Skin epidermis (tissue), 12 donors: ENCODE data around the gene GATA6.
"Not testable (repeated sequence)": the region's sequence is repeated elsewhere in the genome, so short reads cannot be mapped to it uniquely, and the experiment has no call there.

Experiments
- H3K27ac ChIP-seq, 21 experiments: fragments of 200-600 bp; sonication (generic) in 11 of 21; one replicate each; pipeline ENCODE4 v1.5.0; 2020; ENCODE audit warnings: mild to moderate bottlenecking in 3 of 21, inconsistent platforms in 2 of 21, moderate library complexity in 2 of 21
- H3K4me3 ChIP-seq, 7 experiments: fragments of 200-600 bp; sonication (generic) in 2 of 7; one replicate each; pipeline ENCODE4 v1.5.0; 2020; ENCODE audit warnings: inconsistent platforms in 2 of 7, mild to moderate bottlenecking in 2 of 7, moderate library complexity in 1 of 7

The GATA6 gene

GRCh38 chr18:22177327-22177871, 8.0 kb downstream of the GATA6 start:
- H3K27ac ChIP-seq = no peak overlapping the region
- no peak overlapping the region for H3K4me3 ChIP-seq

- Histone ChIP-seq H3K27ac (no peak overlapping the region), H3K4me3 (no peak overlapping the region)
Observed at GRCh38 chr18:22179174-22179573, 9.8 kb downstream of the GATA6 start.

GRCh38 chr18:22179631-22180030, 10.2 kb downstream of the GATA6 start:
- H3K27ac ChIP-seq = no peak overlapping the region
- no peak overlapping the region for H3K4me3 ChIP-seq

- no peak overlapping the region for H3K27ac ChIP-seq
- no peak overlapping the region for H3K4me3 ChIP-seq
Observed at GRCh38 chr18:22180722-22181121, 11.3 kb downstream of the GATA6 start.

- no peak overlapping the region for H3K27ac ChIP-seq
- H3K4me3 ChIP-seq = no peak overlapping the region
Observed at GRCh38 chr18:22182884-22183697, 13.7 kb downstream of the GATA6 start.

GRCh38 chr18:22183698-22184170, 14.3 kb downstream of the GATA6 start:
- Histone ChIP-seq H3K27ac (no peak overlapping the region), H3K4me3 (no peak overlapping the region)

GRCh38 chr18:22184573-22184972, 15.2 kb downstream of the GATA6 start:
- not testable (repeated sequence) for H3K27ac ChIP-seq, H3K4me3 ChIP-seq

GRCh38 chr18:22185273-22185672, 15.9 kb downstream of the GATA6 start:
- Histone ChIP-seq H3K4me3 (no peak overlapping the region), H3K27ac (no peak overlapping the region)

GRCh38 chr18:22185771-22186386, 16.5 kb downstream of the GATA6 start:
- Histone ChIP-seq H3K4me3 (no peak overlapping the region), H3K27ac (no peak overlapping the region)

- no peak overlapping the region for H3K27ac ChIP-seq
- H3K4me3 ChIP-seq = no peak overlapping the region
Observed at GRCh38 chr18:22186484-22186971, 17.1 kb downstream of the GATA6 start.

GRCh38 chr18:22188559-22189267, 19.3 kb downstream of the GATA6 start:
- H3K27ac ChIP-seq = no peak overlapping the region
- H3K4me3 ChIP-seq = no peak overlapping the region

GRCh38 chr18:22189449-22190166, 20.2 kb downstream of the GATA6 start:
- Histone ChIP-seq H3K27ac (no peak overlapping the region), H3K4me3 (no peak overlapping the region)

GRCh38 chr18:22191346-22191695, 21.9 kb downstream of the GATA6 start:
- Histone ChIP-seq H3K4me3 (no peak overlapping the region), H3K27ac (no peak overlapping the region)

- H3K27ac ChIP-seq = no peak overlapping the region
- no peak overlapping the region for H3K4me3 ChIP-seq
Observed at GRCh38 chr18:22191923-22192322, 22.5 kb downstream of the GATA6 start.

GRCh38 chr18:22193466-22193865, 24.1 kb downstream of the GATA6 start:
- H3K27ac ChIP-seq = no peak overlapping the region
- H3K4me3 ChIP-seq = no peak overlapping the region

GRCh38 chr18:22194151-22194598, 24.8 kb downstream of the GATA6 start:
- Histone ChIP-seq H3K4me3 (no peak overlapping the region), H3K27ac (no peak overlapping the region)

GRCh38 chr18:22195052-22195451, 25.7 kb downstream of the GATA6 start:
- H3K27ac ChIP-seq = no peak overlapping the region
- H3K4me3 ChIP-seq = no peak overlapping the region

- not testable (repeated sequence) for H3K4me3 ChIP-seq, H3K27ac ChIP-seq
Observed at GRCh38 chr18:22196943-22197342, 27.6 kb downstream of the GATA6 start.

GRCh38 chr18:22197668-22198067, 28.3 kb downstream of the GATA6 start:
- H3K27ac ChIP-seq = no peak overlapping the region
- no peak overlapping the region for H3K4me3 ChIP-seq

GRCh38 chr18:22198163-22198562, 28.8 kb downstream of the GATA6 start:
- Histone ChIP-seq H3K27ac (no peak overlapping the region), H3K4me3 (no peak overlapping the region)
